ENCODE data around the gene P4HA2. TPM values are rescaled to one million over a fixed set of nuclear protein-coding genes. Genes with fewer than 3 reads are reported as not detected.

P4HA2 gene
- total RNA-seq, 1 donor from 2014 or later, result 50.6 TPM

DNA sequence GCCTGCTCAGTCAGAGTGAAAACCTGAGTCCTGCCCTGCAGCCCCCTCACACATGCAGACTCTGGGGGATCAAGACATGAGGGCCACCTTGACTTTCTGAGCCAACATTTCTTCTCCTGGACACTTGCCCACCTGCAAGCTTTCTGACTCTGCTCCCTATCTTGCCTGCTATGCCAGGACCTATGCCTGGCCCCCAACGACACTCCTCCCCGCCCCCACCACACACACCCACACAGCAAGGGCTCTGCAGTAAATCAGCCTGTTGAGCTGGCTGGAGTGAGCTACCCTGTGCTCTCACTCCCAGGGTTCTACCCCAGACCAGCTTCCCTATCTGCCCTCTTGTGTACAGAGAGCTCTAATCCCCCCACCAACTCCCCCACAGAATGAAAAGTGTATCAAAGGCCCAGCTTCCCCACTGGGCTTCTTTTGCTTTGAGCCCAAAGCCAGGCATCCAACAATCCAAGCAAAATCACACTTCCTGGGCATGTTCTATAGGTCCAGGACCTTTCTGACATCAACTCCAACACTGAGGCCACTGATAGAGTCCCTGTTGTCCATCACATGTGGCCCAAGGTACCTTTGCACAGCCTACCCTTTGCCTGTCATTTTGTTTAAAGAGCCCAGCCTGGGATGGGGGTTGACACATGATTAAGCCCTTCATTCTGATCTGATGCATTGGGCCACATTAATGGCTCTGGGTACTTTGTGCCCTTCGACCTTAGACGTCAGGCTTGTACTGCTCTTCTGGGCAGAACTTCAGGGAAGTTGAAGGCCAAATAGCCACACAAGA lies 37.1 kb upstream of the P4HA2 start:
- H3K4me3 ChIP-seq (ENCODE audit: low read length in 3 of 3), result no peak overlapping the region
- H3K9me3 ChIP-seq (ENCODE audit: control insufficient read depth in 3 of 3, low read length in 3 of 3), result no peaks in the 10 kb centered on the region
- H3K27me3 ChIP-seq (ENCODE audit: control insufficient read depth in 3 of 3, insufficient read depth in 3 of 3, low read length in 3 of 3), result no peaks in the 10 kb centered on the region
- peaks cover 46 to 58% (median 52%) of the 10 kb centered on the region in 3 donors for H3K4me1 ChIP-seq (ENCODE audit: control insufficient read depth in 3 of 3, insufficient read depth in 3 of 3, low read length in 3 of 3)
- H3K27ac ChIP-seq (ENCODE audit: low read depth, low read length), result peak overlapping the region; percentile 85
- peaks cover 0 to 4% (median 0%) of the 10 kb centered on the region in 3 donors for H3K36me3 ChIP-seq (ENCODE audit: control insufficient read depth in 3 of 3, insufficient read depth in 3 of 3, low read length in 3 of 3)
- no peak overlapping the region for H3K9ac ChIP-seq (ENCODE audit: low read depth in 1 of 3, low read length in 3 of 3)

DNA sequence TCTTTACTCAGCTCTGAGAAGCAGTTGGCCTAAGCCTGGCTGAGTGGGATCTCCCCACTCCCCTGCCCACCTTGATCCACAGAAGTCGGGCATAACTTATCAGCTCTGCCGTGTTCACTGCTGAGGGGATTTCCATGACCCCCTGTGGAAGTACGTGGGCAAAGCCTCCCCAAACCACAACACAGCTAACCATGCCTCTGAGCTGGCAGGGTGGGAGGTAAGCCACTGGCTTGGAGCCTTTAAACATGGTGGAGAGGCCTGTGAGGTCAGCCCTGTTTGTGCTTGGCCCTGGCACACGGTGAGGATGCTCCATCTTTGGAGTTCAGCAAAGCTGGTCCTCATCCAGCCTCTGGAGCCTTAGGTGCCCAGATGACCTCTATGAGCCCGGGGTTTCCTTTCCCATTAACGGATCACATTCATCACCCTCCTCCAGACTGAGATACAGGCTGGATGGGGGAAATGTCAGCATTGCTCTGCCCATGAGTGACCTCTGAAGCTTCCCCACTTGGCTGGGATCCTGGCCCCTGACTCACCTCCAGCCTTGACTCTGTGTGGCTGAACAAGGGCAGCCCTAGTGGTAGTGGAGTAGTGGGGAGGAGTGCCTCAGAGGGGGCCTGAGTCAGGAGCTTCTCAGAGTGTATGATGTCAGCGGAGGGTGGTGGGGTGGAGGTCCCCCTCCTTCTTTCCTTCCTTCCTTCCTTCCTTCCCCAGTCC lies 36.1 kb upstream of the P4HA2 start:
- Histone ChIP-seq H3K27ac (ENCODE audit: low read depth, low read length) (peak overlapping the region; percentile 85), H3K9me3 (ENCODE audit: control insufficient read depth in 3 of 3, low read length in 3 of 3) (no peaks in the 10 kb centered on the region), H3K4me1 (ENCODE audit: control insufficient read depth in 3 of 3, insufficient read depth in 3 of 3, low read length in 3 of 3) (peaks cover 53 to 66% (median 56%) of the 10 kb centered on the region in 3 donors), H3K9ac (ENCODE audit: low read depth in 1 of 3, low read length in 3 of 3) (no peak overlapping the region), H3K36me3 (ENCODE audit: control insufficient read depth in 3 of 3, insufficient read depth in 3 of 3, low read length in 3 of 3) (peaks cover 0 to 2% (median 0%) of the 10 kb centered on the region in 3 donors), H3K27me3 (ENCODE audit: control insufficient read depth in 3 of 3, insufficient read depth in 3 of 3, low read length in 3 of 3) (peaks cover 0 to 1% (median 0%) of the 10 kb centered on the region in 3 donors), H3K4me3 (ENCODE audit: low read length in 3 of 3) (no peak overlapping the region)

DNA sequence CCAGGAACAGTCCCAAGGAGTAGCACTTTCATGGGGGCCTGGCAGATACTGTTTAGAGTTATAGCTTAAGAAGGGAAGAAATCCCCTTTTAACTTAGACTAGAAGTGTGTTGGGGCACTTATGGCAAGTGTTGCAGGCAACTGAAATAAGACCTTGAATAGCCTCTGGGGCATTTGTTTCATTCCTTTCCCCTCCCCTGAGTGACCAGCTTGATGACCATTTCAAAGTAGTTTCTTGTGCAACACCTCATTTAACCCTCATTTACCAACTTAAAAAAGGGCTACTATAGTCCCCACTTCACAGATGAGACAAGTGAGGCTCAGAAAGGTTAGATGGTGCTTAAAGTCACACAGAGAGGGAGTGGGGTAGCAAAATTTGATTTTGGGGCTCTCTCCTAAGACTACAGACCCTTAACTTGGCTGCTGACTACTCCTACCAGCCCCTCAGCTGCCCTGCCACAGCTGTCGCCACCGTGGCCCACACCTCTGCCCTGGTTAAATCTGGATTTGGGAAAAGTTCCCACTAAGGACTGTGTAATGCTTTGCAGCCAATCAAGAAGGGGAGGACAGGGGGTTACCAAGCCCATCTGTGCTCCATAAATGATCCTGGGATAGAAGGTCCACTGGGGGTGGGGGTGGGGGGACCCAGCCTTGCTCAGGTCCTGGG lies 35.4 kb upstream of the P4HA2 start:
- H3K27ac ChIP-seq (ENCODE audit: low read depth, low read length), result peak overlapping the region; percentile 85
- no peaks in the 10 kb centered on the region for H3K9me3 ChIP-seq (ENCODE audit: control insufficient read depth in 3 of 3, low read length in 3 of 3)
- peaks cover 0 to 8% (median 1%) of the 10 kb centered on the region in 3 donors for H3K27me3 ChIP-seq (ENCODE audit: control insufficient read depth in 3 of 3, insufficient read depth in 3 of 3, low read length in 3 of 3)
- H3K4me3 ChIP-seq (ENCODE audit: low read length in 3 of 3), result no peak overlapping the region
- H3K9ac ChIP-seq (ENCODE audit: low read depth in 1 of 3, low read length in 3 of 3), result peak overlapping the region in 1 of 3 donors; percentile 25
- peaks cover 0 to 2% (median 0%) of the 10 kb centered on the region in 3 donors for H3K36me3 ChIP-seq (ENCODE audit: control insufficient read depth in 3 of 3, insufficient read depth in 3 of 3, low read length in 3 of 3)
- peaks cover 54 to 68% (median 58%) of the 10 kb centered on the region in 3 donors for H3K4me1 ChIP-seq (ENCODE audit: control insufficient read depth in 3 of 3, insufficient read depth in 3 of 3, low read length in 3 of 3)

DNA sequence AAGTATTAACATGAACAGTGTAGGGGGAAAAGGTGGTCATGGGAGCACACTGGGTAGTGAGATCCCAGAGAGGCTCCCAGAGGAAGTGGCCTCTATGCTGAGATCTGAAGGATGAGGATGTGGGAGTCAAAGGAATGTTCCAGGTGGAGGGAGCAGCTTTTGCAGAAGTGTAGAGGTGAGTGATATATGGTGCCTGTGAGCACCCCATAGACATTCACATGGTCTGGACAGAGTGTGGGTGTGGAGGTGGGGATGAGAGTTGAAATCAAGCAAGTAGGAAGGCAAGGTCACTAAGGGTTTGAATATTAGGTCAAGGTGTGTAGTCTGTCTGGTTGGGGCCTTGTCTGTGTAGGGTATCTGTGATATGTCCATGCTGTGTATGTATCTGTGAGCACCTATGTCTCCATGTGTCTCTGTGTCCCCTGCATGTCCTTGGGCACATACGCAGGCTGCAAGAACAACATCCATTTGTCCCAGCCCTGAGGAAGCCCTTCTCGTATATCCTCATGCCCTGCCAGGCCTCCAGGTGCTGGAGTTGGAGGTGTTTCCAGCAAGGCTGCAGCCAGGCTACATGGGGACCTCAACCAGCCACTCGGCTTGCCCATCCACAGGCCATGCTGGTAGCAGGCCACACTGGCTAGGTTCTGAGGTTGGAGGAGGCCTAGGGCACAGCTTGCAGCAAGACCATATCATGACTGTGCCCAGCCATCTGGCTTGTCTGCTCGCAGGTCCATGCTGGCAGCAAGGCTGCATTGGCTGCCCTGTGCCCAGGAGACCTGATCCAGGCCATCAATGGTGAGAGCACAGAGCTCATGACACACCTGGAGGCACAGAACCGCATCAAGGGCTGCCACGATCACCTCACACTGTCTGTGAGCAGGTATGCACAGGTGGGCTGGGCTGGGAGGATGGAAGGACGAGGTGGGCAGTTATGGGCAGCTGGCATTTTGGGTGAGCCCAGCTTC lies 34.5 kb upstream of the P4HA2 start:
- Histone ChIP-seq H3K27ac (ENCODE audit: low read depth, low read length) (no peak overlapping the region), H3K36me3 (ENCODE audit: control insufficient read depth in 3 of 3, insufficient read depth in 3 of 3, low read length in 3 of 3) (peaks cover 0 to 2% (median 0%) of the 10 kb centered on the region in 3 donors)

DNA sequence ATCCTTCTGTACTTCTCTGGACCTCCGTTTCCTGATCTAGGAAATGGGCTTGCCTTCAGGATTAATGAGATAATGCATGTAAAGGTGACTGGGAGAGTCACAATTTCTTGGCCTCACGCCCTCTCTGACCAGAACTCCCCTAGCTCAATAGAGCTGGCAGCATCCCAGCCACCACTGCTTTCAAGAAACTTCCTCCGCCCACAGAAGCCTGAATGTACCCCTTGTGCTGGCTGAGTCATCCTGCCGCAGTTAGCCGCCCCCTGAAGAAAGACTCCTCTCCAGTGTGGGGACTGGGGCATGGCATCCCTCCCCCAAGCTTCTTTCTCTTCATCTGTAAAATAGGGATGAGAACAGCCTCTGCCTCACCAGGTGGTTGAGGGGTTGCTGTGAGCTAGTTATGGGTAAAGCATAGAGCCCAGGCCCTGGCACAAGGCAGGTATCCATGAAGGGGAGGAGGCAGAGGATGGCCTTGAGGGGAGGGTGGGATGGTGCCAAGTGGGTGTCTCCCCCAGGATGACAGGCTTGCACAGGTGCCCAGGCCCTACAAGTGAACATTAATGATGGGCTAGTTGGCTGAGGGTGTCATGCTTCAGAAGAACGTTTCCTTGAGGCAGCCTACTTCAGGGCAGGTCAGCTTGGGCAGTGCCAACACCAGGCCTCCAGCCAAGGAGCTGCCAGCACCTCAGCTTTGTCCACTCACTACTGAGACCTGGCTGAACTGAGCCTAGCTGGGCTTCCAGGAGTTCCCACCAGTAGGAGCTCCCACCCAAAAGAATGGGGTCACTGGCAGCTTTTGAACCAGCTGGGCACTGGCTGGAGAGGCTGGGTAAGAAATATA lies 33.3 kb upstream of the P4HA2 start:
- Histone ChIP-seq H3K27ac (ENCODE audit: low read depth, low read length) (peak overlapping the region; percentile 91), H3K9me3 (ENCODE audit: control insufficient read depth in 3 of 3, low read length in 3 of 3) (no peaks in the 10 kb centered on the region), H3K36me3 (ENCODE audit: control insufficient read depth in 3 of 3, insufficient read depth in 3 of 3, low read length in 3 of 3) (peaks cover 0 to 2% (median 0%) of the 10 kb centered on the region in 3 donors), H3K4me3 (ENCODE audit: low read length in 3 of 3) (no peak overlapping the region), H3K27me3 (ENCODE audit: control insufficient read depth in 3 of 3, insufficient read depth in 3 of 3, low read length in 3 of 3) (peaks cover 5 to 22% (median 6%) of the 10 kb centered on the region in 3 donors), H3K9ac (ENCODE audit: low read depth in 1 of 3, low read length in 3 of 3) (no peak overlapping the region), H3K4me1 (ENCODE audit: control insufficient read depth in 3 of 3, insufficient read depth in 3 of 3, low read length in 3 of 3) (peaks cover 47 to 59% (median 57%) of the 10 kb centered on the region in 3 donors)

More for the DNA sequence above, 34.5 kb upstream of the P4HA2 start:
- H3K4me1 ChIP-seq (ENCODE audit: control insufficient read depth in 3 of 3, insufficient read depth in 3 of 3, low read length in 3 of 3), result peaks cover 54 to 68% (median 61%) of the 10 kb centered on the region in 3 donors
- H3K27me3 ChIP-seq (ENCODE audit: control insufficient read depth in 3 of 3, insufficient read depth in 3 of 3, low read length in 3 of 3), result peaks cover 0 to 12% (median 4%) of the 10 kb centered on the region in 3 donors
- no peaks in the 10 kb centered on the region for H3K9me3 ChIP-seq (ENCODE audit: control insufficient read depth in 3 of 3, low read length in 3 of 3)
- H3K4me3 ChIP-seq (ENCODE audit: low read length in 3 of 3), result no peak overlapping the region
- peak overlapping the region in 1 of 3 donors; percentile 25 for H3K9ac ChIP-seq (ENCODE audit: low read depth in 1 of 3, low read length in 3 of 3)

DNA sequence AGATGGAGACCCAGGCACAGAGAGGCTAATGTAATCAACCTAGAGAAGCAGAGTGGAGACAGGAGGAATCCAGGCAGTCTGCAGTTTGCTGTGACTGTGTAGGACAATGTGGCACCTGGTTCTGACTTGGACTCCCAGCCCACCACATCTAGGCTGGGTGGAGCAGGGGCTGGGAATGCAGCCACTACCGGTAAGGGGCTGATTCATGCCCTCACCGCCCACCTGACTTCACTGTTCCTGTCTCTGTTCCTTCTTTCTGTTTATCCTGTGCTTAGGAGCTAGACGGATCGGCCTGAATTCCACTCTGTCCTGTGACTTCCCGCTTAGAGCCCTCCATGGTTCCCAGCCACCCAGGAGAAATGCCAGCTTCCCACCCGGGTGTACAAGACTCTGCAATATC lies 32.4 kb upstream of the P4HA2 start:
- Histone ChIP-seq H3K9me3 (ENCODE audit: control insufficient read depth in 3 of 3, low read length in 3 of 3) (no peaks in the 10 kb centered on the region), H3K27ac (ENCODE audit: low read depth, low read length) (peak overlapping the region; percentile 91), H3K9ac (ENCODE audit: low read depth in 1 of 3, low read length in 3 of 3) (peak overlapping the region in 1 of 3 donors; percentile 47), H3K4me3 (ENCODE audit: low read length in 3 of 3) (peak overlapping the region in 1 of 3 donors; percentile 65), H3K4me1 (ENCODE audit: control insufficient read depth in 3 of 3, insufficient read depth in 3 of 3, low read length in 3 of 3) (peaks cover 41 to 52% (median 52%) of the 10 kb centered on the region in 3 donors), H3K36me3 (ENCODE audit: control insufficient read depth in 3 of 3, insufficient read depth in 3 of 3, low read length in 3 of 3) (peaks cover 0 to 2% (median 0%) of the 10 kb centered on the region in 3 donors), H3K27me3 (ENCODE audit: control insufficient read depth in 3 of 3, insufficient read depth in 3 of 3, low read length in 3 of 3) (peaks cover 5 to 23% (median 6%) of the 10 kb centered on the region in 3 donors)

DNA sequence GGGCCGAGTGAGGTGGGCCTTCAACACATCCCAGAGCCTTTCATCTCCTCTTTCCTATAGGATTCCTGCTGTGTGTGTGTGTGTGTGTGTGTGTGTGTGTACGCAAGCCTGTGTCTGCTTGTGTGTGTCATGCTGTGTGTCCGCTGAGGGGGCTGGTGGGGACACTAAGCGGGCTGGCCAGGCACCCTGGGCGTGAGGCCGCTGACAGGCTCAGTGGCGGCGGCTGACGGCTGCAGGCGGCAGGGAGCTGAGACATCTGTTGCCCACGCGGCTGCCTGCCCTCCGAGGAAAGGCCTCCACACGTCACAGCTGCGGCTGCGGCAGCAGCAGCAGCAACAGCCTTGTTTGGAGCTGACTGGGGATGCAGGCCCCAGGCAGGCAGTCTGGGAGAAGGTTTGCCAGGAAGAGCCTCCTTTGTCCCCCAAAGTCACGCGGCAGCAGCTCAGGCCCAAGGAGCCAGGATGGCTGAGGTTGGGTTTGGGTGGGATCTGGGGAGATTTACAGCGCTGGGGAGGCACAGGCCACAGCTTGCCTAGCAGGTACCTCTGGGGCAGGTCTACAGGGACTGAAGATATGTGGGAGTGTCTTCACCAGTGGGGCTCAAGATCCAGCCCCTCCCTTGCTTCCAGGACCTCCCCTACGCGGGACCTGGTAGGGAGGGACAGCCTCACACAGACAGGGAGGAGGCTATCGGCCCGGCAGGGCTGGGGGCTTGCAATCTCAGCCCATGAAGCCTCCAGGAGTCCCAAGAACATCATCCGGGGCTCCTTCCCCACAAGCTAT lies 31.6 kb upstream of the P4HA2 start:
- Histone ChIP-seq H3K4me3 (ENCODE audit: low read length in 3 of 3) (peak overlapping the region; percentile 52 to 66 (median 65)), H3K27me3 (ENCODE audit: control insufficient read depth in 3 of 3, insufficient read depth in 3 of 3, low read length in 3 of 3) (peaks cover 5 to 23% (median 6%) of the 10 kb centered on the region in 3 donors), H3K36me3 (ENCODE audit: control insufficient read depth in 3 of 3, insufficient read depth in 3 of 3, low read length in 3 of 3) (peaks cover 0 to 2% (median 0%) of the 10 kb centered on the region in 3 donors), H3K27ac (ENCODE audit: low read depth, low read length) (peak overlapping the region; percentile 91), H3K9ac (ENCODE audit: low read depth in 1 of 3, low read length in 3 of 3) (peak overlapping the region; percentile 75 to 81 (median 80)), H3K9me3 (ENCODE audit: control insufficient read depth in 3 of 3, low read length in 3 of 3) (no peaks in the 10 kb centered on the region), H3K4me1 (ENCODE audit: control insufficient read depth in 3 of 3, insufficient read depth in 3 of 3, low read length in 3 of 3) (peaks cover 41 to 54% (median 52%) of the 10 kb centered on the region in 3 donors)
